ENCODE measurements around the gene HTR2B.
"Not testable (repeated sequence)": the region's sequence is repeated elsewhere in the genome, so short reads cannot be mapped to it uniquely, and the experiment has no call there.

Gene HTR2B

DNA sequence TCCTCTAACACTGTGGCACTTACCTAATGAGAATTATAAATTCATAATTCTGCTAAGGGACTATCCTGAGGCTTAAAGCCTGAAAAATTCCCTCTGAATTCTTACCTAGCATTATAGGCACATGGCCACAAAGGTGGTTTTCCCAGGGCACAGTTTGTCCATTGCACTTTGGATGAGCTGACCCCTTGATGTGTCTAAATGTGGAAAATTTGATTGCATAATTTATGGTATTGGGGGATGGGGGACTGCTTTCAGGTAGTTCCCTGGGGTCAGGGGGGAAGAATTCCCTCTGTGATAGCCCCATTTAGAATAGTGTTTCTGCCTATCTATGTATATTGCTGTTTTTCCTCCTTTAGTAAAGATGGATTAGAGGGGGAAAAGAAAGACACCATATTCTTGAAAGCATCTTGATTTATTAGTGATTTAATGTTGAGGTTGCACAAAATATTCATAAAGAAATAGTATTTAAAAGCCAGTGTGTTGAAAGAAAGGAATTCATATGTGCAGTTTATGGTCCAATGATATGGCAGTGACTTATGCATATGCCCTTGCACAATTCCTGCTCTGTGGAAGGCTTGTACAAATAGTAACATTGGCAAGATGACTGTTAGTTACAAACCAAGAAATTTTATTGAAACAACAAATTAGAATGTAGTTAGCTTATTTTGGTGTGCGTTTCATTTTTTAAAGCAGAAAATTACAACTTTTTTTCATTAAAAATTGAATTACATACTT is 8.7 kb upstream of the HTR2B start:
- DNase-seq = no peak

DNA sequence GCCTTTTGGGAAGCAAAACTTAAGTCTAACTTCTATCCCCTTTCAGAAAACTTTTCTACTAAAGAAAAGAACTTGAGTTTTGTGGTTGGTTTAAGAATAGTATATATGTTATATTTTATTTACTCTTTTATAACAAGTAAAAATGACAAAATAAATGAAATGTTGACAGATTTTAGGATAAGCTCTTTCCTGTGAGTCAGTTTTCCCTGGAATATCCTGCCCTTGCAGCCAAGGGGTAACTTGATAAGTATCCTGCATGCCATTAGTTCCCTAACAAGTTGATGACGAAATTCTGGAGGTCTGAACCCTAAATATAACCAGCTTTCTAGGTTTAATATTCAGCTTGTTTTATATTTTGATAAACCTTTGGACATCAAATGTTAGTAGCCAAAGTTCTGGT is 7.3 kb upstream of the HTR2B start:
- DNase-seq = no peak

DNA sequence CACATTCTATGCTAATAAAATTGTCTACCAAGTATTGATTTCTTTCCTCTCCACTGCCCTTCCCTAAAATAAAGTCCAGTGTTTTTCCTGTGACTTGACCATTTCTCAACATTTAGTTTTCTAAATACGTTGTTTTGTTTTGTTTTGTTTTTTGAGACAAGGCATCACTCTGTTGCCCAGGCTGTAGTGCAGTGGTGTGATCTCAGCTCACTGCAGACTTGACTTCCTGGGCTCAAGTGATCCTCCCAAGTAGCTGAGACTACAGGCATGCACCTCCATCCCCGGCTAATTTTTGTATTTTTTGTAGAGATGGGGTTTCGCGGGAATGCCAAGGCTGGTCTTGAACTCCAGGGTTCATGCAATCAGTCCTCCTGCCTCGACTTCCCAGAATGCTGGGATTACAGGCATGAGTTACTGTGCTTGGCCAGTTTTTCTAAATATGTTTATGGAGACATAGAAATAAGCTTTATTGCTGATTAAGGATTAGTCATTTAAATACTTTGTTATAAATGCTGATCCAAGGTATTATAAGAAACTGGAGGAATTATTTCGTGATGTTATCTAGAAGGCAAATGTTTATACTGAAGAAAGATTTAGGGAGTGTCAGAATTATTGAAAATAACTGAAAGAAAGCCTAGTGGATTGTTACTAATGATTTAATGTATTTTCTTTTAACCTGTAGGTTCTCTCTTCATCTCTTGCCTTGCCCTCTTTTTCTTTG is 5.7 kb upstream of the HTR2B start:
- no peak for DNase-seq

DNA sequence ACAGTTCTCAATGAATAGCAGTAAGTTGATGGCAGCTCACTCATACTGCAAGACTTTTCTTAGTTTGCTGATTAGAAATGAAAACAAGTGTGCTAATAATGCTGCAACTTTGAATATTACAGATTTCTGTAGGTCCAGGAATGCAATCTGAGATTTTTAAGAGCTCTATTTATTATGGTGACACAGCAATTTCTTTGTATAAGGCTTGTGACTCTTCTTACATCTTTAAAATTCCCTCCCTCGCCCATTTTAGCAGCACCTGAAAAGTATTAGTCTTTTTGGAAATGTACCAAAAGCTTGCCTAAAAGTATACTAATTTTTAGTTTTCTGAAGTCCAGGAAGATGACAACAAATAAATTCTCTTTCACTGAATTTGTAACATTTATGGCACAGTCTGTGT is 4.4 kb upstream of the HTR2B start:
- DNase-seq = no peak

DNA sequence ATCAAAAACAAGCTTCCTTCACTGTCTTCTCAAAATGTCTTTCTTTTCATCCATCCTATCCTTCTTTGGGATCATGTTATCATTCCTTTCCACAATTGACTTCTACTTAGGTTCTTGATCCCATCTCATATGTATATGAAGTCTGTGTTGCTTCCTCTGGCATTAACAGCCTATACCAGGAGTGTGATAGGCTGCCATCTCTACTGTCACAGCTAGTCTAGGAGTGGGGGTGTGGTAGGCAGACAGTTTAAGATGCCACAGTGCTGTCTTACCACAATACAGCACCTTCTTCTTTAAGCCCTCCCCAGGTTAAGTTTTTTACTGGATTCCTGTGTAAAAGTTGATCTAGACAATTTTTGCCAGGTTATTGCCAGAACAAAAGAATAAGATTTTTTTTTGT is 3.7 kb upstream of the HTR2B start:
- DNase-seq = no peak

DNA sequence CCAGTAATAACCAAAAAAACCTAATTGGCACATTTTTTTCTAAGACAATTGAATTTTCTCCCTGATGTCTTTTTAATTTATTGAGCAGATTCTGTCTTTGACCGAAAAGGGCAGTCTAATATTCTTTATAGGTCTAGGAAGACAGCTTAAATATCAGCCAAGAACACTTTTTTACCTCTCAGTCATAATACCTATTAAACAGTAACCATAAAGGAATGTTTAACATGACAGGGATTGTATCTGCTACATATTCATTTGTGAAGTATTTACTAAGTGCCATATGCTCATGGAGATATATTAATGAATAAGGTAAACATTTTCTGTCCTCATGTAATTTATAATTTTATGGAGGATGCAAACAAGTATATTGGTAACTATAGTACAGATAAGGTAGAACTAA is 3.1 kb upstream of the HTR2B start:
- DNase-seq = no peak

DNA sequence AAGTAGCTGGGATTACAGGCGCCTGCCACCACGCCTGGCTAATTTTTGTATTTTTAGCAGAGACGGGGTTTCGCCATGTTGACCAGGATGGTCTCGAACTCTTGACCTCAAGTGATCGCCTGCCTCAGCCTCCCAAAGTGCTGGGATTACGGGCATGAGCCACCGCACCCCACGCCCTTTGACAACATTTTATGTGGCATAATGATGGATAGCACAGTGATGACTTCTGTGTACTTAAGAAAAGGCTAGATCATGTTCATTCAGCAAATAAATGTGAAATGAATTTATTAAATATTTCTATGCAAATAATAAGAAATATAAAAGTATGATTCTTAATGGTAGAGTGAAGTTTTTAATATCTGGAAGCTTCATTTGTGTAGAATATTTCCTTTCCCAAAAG is 2.6 kb upstream of the HTR2B start:
- no peak for DNase-seq

DNA sequence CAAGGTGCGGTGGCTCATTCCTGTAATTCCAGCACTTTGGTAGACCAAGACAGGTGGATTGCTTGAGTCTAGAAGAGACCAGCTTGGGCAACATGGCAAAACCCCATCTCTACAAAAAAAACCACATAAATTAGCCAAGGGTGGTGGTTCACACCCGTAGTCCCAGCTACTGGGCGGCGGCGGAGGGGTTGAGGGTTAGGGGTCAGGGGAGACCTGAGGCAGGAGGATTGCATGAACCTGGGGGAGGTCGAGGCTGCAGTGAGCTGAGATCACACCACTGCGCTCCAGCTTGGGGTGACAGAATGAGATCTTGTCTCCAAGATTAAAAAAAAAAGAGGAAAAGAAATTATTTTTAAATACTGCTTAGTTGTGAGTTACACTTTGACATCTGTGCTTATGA is 1.3 kb upstream of the HTR2B start:
- DNase-seq = no peak

DNA sequence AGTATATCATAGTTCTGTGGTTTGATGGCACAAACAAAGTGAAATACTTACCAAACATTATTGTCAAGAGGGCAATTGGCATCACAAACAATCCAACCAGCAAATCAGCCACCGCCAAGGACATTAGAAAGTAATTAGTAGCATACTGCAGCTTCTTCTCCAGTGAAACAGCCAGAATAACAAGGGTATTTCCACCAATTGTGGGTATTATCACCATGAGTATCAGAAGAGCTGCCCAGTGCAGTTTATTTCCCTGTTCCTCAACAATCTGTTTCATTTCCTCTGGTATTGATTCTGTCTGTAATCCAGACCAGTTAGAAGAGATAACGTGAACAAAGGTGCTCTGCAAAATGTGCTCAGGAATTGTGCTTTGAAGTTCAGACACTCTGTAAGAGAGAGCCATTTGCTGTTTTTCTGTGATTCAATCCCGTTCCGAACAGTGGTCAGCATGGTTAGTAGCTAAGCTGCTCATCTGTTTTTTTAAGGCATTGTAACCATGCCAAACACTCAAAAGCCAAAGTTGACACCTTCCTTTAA is 1.4 kb downstream of the HTR2B start:
- no peak for DNase-seq

DNA sequence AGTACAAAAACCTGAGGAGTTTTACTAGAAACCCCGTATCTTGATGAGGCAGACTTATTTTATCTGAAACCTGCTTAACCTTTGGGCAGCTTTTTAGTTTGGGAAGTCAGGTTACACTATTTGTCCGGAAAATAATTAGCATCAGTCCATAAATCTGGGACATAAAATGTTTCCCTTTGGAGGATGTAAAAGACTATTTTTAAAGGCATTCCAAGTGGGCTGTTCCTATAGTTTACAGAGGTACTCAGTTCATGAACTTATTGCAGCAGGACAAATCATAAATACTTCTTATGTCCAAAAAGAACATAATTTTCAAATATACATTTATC is 6.3 kb downstream of the HTR2B start:
- no peak for DNase-seq

DNA sequence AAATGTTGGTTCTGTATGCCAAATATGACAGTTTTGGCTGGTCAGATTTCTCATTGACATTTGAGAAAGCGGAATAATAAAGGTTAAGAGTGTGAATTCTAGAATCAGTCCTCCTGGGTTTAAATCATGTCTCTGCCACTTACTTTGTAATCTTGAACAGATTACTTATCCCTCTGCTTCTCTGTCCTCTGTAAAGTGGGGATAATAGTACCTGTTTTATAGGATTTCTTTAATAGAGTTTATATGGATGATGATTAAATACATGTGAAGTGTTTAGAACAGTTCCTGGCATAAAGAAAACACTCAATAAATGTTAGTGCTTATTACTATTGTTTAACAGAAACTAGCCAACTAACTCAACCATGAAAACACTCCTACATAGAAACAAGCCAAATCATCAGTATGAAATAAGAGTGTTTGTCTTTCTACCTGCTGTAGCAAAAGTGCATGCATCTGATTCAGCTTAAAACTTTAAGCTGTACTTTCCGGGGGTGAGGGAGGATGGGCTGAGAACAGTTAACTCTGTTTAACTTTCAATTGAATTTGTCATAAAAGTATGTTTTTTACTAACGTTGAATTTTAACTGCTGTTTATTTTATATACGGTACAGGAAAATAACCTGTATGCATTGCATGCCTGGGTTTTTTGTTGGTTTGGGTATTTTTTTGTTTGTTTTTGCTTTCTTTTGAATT is 6.8 kb downstream of the HTR2B start:
- DNase-seq = no peak

DNA sequence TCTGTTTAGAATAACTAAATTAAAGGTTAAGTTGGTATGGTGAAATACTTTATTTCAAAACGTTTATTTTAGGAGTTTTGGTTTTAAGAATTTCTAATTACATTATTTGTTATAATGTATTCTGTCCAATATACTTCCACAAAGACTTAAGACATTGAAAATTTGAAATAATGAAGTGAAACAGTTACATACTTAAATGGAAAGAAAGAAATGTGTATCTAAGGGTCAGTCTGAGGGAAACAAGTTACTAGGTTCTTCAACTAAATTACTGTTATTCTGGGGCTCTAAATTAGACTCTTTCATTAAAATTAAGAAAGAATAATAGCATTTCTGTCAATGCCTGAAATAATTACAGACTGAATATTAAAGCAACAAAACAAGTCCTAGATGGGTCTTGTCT is 7.7 kb downstream of the HTR2B start:
- no peak for DNase-seq

DNA sequence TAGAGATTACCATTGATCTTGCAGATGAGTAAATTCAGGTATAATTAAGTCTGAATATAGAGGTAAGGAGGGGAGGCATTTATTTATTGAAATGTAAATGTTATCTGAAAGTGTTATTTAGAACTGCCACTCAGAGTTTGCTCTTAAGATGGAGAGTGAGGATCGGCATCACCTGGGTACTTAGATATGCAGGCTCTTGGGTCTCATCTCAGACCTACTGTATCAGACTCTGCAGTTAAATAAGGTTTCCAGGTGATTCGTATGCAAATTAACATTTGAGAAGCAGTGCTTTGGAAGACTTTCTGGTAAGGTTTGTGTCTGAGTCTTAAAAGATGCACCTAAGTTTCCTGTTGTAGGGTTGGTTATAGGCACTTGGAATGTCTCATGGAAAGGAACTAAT is 9.2 kb downstream of the HTR2B start:
- DNase-seq = no peak

DNA sequence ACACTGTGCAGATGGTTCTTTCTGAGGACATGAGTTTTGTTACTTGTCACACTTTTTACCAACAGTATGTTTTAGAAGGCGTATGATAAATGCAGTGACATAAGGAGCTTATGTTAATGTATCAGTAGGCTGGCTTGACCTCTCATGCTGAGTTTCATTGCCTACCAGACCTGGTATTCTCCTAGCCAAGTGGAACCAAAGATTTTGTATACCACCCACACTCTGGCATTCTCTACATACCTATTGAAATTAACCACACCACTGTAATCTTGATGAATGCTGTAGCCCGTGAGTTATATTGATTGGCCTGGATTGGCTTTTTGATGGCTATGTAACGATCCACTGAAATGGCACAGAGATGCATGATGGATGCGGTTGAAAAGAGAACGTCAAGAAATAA is 11.4 kb downstream of the HTR2B start:
- no peak for DNase-seq

DNA sequence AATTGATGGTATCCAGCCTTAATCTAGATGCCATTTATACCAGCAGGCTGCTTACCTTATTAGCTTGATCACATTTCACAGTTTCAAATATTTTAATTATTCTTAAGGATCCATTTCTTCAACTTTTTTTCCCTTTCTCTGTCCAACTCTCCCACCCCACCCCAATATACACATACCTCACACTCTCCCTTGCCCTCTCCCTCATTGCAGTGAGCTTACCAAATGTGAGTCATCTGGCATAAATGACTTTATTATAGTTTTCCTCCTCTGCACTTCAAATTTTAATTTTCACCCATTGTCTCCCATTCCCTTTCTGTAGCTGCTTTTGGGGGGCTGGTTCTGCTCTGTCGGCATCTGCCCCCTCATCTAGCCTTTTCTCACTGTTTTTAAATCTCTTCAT is 12.9 kb downstream of the HTR2B start:
- DNase-seq = no peak

DNA sequence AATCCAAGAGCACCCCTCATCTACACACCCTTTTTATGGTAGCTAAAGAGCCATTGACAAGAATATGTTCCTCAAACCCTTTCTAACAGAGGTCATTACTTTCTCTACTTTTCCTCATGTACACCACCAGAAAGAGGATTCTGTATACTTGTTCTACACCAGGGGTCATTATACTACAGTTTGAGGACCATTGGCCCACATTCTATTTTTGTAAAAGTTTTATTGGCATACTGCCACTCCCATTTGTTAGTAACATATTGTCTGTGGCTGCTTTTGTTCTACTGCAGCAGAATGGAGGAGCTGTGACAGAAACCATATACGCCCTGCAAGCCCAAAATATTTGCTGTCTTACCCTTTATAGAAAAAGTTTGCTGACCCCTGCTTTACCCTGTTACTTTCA is 14.3 kb downstream of the HTR2B start:
- no peak for DNase-seq

DNA sequence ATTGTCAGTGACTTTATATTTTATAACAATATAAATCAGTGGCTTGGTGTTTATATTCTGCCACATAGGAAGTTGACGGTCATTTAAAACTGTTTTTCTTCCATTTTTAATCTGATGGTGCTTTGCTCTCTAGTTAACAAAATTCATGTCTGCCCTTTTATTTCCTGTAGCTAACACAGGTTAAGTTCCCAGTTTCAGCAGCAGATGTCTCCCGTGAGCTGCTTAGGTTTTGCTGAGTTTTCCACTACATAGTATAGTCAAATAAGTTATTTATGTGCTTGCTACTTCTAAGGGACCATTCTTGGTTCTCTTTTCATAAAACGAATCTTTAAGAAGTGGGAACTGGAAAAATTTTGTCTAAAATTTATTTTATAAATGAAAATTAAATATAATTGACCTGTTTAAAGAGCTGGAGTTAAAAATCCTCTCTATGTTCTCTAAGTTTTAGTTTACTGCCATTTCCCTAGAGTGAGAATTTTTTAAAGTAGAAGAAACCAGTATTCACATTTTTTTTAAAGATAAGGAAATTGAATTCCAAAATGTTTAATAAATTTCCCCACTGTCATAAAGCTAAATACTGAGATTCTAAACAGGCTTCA is 20.6 kb downstream of the HTR2B start:
- DNase-seq = peak; percentile 33 to 49

DNA sequence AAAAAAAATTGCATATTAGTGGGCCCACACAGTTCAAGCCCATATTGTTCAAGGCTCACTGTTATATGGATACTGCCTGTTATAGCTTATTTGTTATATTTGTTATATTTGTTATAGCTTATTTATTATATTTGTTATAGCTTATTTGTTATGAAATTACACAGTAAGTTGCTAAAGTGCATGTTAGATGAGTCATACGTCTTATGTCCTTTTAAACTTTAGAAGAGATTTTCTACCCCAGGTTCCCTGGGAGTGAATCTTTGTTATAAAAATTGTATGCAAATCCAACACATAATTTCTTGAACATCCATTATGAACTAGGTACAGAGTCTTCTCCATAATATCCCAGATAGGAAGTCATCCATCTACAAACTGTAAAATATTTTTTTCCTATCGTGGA is 22.1 kb downstream of the HTR2B start:
- no peak for DNase-seq

DNA sequence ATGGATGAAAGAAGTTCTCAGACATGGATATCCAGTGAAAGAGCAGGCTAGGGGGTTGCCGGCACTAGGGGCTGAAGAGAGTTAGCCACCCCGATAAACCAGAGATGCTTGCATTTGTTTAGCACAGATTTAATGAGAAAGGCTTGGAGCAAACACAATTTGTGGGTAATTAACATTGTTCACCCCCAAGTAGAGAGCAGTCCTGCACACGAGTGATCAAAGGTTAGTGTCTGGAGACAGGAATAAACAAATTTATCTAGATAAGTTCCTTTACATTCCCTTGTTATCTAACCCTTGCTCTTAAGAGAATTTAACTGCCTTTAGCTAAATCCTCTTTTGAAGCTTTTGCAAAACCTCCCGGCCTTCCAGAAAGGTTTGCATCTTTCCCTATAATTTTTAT is 23.9 kb downstream of the HTR2B start:
- DNase-seq = no peak

DNA sequence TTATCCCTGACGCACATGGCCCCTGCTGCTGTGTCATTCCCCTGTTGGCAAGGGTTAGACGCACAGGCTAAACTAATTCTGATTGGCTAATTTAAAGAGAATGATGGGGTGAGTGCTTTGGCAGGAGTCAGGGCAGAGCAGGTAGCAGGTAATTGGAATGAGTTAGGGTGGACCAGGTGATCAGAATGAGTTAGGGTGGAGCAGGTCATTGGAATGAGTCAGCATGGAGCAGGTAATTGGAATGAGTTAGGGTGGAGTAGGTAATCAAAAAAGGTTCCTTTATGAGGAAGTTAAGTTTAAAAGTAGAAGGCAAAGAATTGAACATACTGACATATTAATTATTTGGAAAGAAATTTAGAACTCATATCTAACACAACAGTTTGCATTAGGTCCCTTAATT is 24.5 kb downstream of the HTR2B start:
- not testable (repeated sequence) for DNase-seq

DNA sequence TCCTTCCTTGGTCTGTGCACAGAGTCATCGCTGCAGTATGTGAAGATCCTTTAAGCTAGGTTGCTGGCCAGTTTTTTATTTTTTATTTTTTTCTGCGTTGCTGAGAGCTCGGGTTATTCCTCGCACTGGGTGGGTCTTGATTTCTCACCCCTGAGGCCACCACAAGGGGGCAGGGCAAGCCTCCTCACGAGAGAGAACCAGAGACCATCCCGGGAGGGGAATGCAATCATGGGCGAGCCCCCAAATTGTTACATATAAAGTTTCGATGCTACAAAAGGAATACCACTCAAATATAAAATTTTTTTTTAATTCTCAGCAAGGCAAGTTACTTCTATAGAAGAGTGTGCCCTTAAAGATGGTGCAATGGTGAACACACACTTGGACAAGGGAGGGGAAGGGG is 24.9 kb downstream of the HTR2B start:
- no peak for DNase-seq

DNA sequence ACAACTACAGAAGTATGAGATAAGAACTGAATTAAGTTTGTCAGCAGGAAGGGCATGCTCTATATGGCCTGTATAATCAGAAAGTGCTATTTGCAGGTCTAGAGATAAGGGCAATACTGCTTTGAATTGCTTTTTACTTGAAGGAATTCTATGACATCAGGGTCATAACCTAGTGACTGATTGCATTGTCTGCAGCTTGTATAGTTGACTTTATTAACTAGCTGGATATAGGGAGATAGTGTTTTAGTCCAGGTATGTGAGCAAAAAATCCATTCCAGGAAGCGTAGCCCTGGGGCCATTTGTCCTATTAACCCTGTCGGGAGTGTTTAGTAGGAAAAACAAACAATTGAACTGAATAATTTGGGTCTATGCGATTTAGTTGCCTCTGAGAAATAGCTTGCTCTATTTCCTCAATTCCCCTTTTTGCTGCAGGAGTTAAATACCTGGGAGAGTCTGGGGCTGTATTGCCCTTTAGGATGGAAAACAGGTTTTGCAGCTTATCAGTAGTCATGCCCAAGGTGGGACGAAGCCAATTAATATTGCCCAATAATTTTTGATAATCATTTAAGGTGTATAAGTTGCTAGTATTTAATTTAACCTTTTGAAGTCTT is 30.0 kb downstream of the HTR2B start:
- DNase-seq = no peak

DNA sequence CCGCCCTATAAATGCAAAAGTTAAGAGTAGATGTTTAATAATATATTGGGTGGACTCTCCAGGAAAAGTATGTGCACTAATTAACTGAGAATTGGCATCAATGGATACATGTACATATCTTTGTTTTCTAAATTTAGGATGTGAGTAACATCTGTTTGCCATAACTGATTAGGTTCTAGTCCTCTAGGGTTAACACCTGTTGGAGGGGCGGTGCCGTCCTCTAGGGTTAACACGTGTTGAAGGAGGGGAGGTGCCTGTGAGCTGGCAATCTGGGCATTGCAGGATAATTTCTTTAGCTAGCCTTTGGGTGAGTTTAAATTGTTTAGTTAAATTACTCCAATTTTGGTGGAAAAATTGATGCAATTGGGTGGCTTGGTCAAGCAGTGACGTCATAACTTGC is 30.9 kb downstream of the HTR2B start:
- no peak for DNase-seq

Data from stimulated activated CD4-positive, alpha-beta T cell treated with anti-CD3 and anti-CD28 coated beads, Interleukin-4, amount 100 ng/mL, for 4 hours (primary cell).